ENCODE measurements around the gene IGLON5. TPM values are rescaled to one million over a fixed set of nuclear protein-coding genes. Genes with fewer than 3 reads are reported as not detected.

IGLON5 gene
- total RNA-seq, 1 donor from 2014 or later, result not detected

DNA sequence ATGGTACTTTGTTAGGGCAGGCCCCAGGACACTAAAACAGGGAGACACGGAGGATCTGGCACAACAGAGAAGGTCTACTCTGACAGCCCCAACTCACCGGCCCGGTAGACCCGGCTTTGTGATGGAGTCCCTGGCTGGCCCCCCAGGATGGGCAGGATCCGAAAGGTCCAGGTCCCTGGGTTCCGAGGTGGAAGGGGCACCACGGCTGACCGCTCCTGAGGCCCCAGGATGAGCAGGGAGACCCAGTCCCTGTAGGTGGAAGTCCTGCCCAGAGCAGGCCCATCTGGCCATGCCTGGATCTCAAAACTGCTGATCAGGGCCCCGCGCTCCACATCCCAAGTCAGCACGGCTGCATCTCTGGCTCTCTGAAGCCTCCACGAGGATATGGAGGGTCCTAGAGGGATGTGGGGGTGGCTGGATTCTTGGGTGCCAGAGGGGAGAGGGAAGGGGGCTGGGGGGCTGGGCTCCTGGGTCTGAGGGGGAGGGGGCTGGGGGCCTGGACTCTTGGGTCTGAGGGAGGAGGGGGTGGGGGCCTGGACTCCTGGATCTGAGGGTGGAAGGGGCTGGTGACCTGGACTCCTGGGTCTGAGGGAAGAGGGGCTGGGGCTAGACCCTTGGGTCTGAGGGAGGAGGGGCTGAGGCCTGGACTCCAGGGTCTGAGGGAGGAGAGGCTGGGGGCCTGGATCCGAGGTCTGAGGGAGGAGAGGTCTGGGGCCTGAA lies 25.9 kb downstream of the IGLON5 start:
- Histone ChIP-seq H3K9ac (ENCODE audit: low read depth in 1 of 3, low read length in 3 of 3) (no peak overlapping the region), H3K27me3 (ENCODE audit: control insufficient read depth in 3 of 3, insufficient read depth in 3 of 3, low read length in 3 of 3) (peaks cover 0 to 9% (median 5%) of the 10 kb centered on the region in 3 donors), H3K36me3 (ENCODE audit: control insufficient read depth in 3 of 3, insufficient read depth in 3 of 3, low read length in 3 of 3) (no peaks in the 10 kb centered on the region), H3K9me3 (ENCODE audit: control insufficient read depth in 3 of 3, low read length in 3 of 3) (no peaks in the 10 kb centered on the region), H3K4me1 (ENCODE audit: control insufficient read depth in 3 of 3, insufficient read depth in 3 of 3, low read length in 3 of 3) (peaks cover 7 to 16% (median 8%) of the 10 kb centered on the region in 3 donors), H3K27ac (ENCODE audit: low read depth, low read length) (no peak overlapping the region), H3K4me3 (ENCODE audit: low read length in 3 of 3) (no peak overlapping the region)

- no peak overlapping the region for H3K4me3 ChIP-seq (ENCODE audit: low read length in 3 of 3)
- H3K36me3 ChIP-seq (ENCODE audit: control insufficient read depth in 3 of 3, insufficient read depth in 3 of 3, low read length in 3 of 3), result no peaks in the 10 kb centered on the region
- peaks cover 0 to 9% (median 5%) of the 10 kb centered on the region in 3 donors for H3K27me3 ChIP-seq (ENCODE audit: control insufficient read depth in 3 of 3, insufficient read depth in 3 of 3, low read length in 3 of 3)
- no peaks in the 10 kb centered on the region for H3K9me3 ChIP-seq (ENCODE audit: control insufficient read depth in 3 of 3, low read length in 3 of 3)
- no peak overlapping the region for H3K27ac ChIP-seq (ENCODE audit: low read depth, low read length)
- H3K4me1 ChIP-seq (ENCODE audit: control insufficient read depth in 3 of 3, insufficient read depth in 3 of 3, low read length in 3 of 3), result peaks cover 7 to 16% (median 8%) of the 10 kb centered on the region in 3 donors
- no peak overlapping the region for H3K9ac ChIP-seq (ENCODE audit: low read depth in 1 of 3, low read length in 3 of 3)
These were observed 26.6 kb downstream of the IGLON5 start for GRCh38 chr19:51337861-51338562.

DNA sequence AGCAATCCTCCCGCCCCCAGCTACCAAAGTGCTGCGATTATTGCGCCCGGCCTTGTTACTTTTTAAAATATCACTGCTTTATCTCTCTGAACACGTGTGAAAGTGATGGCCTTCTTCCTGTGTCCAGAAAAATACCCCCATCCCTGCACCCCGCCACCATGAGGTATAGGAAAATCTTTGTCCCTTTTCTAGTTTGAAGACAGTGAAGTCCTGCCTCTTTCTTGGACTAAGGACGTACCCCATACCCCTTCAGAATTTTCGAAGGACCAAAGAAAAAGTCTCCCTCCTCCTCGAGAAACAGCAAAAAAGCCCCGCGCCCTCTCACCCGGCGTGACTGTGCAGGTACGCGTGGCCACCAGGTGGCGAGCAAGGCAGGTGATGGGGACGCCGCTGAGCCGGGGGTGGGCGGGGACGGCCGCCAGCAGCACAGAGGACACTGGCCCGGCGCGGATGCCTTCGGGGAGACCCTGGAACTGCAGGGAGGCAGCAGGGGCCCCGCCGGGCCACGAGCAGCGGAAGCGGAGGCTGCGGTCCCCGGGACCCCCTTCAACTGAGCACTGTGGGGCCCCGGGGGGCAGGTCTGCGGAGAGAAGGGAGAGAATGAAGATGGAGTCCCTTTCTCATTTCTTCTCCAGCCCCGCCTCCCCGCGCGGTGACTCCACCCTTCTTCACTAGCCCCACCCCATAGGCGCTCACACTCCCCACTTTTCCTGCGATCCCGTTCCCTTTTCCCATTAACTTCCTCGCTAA lies 27.3 kb downstream of the IGLON5 start:
- Histone ChIP-seq H3K27ac (ENCODE audit: low read depth, low read length) (no peak overlapping the region), H3K36me3 (ENCODE audit: control insufficient read depth in 3 of 3, insufficient read depth in 3 of 3, low read length in 3 of 3) (no peaks in the 10 kb centered on the region), H3K4me1 (ENCODE audit: control insufficient read depth in 3 of 3, insufficient read depth in 3 of 3, low read length in 3 of 3) (peaks cover 7 to 16% (median 8%) of the 10 kb centered on the region in 3 donors), H3K4me3 (ENCODE audit: low read length in 3 of 3) (peak overlapping the region; percentile 50 to 68 (median 62)), H3K9me3 (ENCODE audit: control insufficient read depth in 3 of 3, low read length in 3 of 3) (no peaks in the 10 kb centered on the region), H3K9ac (ENCODE audit: low read depth in 1 of 3, low read length in 3 of 3) (peak overlapping the region in 1 of 3 donors; percentile 25), H3K27me3 (ENCODE audit: control insufficient read depth in 3 of 3, insufficient read depth in 3 of 3, low read length in 3 of 3) (peaks cover 0 to 9% (median 5%) of the 10 kb centered on the region in 3 donors)

GRCh38 chr19:51339313-51339686 lies 27.9 kb downstream of the IGLON5 start:
- Histone ChIP-seq H3K27ac (ENCODE audit: low read depth, low read length) (no peak overlapping the region), H3K4me1 (ENCODE audit: control insufficient read depth in 3 of 3, insufficient read depth in 3 of 3, low read length in 3 of 3) (peaks cover 7 to 16% (median 8%) of the 10 kb centered on the region in 3 donors), H3K9me3 (ENCODE audit: control insufficient read depth in 3 of 3, low read length in 3 of 3) (no peaks in the 10 kb centered on the region), H3K27me3 (ENCODE audit: control insufficient read depth in 3 of 3, insufficient read depth in 3 of 3, low read length in 3 of 3) (peaks cover 0 to 9% (median 5%) of the 10 kb centered on the region in 3 donors), H3K36me3 (ENCODE audit: control insufficient read depth in 3 of 3, insufficient read depth in 3 of 3, low read length in 3 of 3) (peaks cover 0 to 2% (median 0%) of the 10 kb centered on the region in 3 donors), H3K9ac (ENCODE audit: low read depth in 1 of 3, low read length in 3 of 3) (no peak overlapping the region), H3K4me3 (ENCODE audit: low read length in 3 of 3) (peak overlapping the region; percentile 50 to 68 (median 62))

GRCh38 chr19:51339687-51340656 lies 28.5 kb downstream of the IGLON5 start:
- Histone ChIP-seq H3K27ac (ENCODE audit: low read depth, low read length) (no peak overlapping the region), H3K9ac (ENCODE audit: low read depth in 1 of 3, low read length in 3 of 3) (peak overlapping the region in 2 of 3 donors; percentile 4 to 54), H3K4me3 (ENCODE audit: low read length in 3 of 3) (peak overlapping the region; percentile 51 to 68 (median 62))

DNA sequence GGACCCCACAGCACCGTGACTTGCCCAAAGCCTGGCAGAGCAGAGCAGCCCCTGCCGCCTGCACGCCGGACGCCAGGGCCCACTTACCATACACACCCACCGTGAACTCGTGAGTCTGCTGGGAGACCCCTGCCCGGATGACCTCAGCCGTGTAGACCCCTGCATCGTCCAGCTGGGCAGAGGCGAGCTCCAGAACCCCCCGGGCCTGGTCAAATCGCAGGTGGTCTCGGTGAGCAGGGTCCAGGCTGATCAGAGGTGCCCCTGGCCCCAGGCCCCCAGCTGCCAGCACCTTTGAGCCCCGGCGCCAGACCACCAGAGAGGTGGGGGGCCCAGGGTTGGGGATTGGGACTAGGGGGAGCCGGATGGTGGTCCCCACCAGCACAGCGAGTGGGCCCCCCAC lies 29.6 kb downstream of the IGLON5 start:
- Histone ChIP-seq H3K4me3 (ENCODE audit: low read length in 3 of 3) (no peak overlapping the region), H3K27ac (ENCODE audit: low read depth, low read length) (no peak overlapping the region), H3K9ac (ENCODE audit: low read depth in 1 of 3, low read length in 3 of 3) (no peak overlapping the region), H3K27me3 (ENCODE audit: control insufficient read depth in 3 of 3, insufficient read depth in 3 of 3, low read length in 3 of 3) (peaks cover 0 to 9% (median 5%) of the 10 kb centered on the region in 3 donors), H3K4me1 (ENCODE audit: control insufficient read depth in 3 of 3, insufficient read depth in 3 of 3, low read length in 3 of 3) (peaks cover 7 to 16% (median 8%) of the 10 kb centered on the region in 3 donors), H3K36me3 (ENCODE audit: control insufficient read depth in 3 of 3, insufficient read depth in 3 of 3, low read length in 3 of 3) (peaks cover 10 to 14% (median 11%) of the 10 kb centered on the region in 3 donors), H3K9me3 (ENCODE audit: control insufficient read depth in 3 of 3, low read length in 3 of 3) (no peaks in the 10 kb centered on the region)

More at GRCh38 chr19:51339687-51340656, 28.5 kb downstream of the IGLON5 start:
- Histone ChIP-seq H3K36me3 (ENCODE audit: control insufficient read depth in 3 of 3, insufficient read depth in 3 of 3, low read length in 3 of 3) (peaks cover 1 to 6% (median 4%) of the 10 kb centered on the region in 3 donors), H3K9me3 (ENCODE audit: control insufficient read depth in 3 of 3, low read length in 3 of 3) (no peaks in the 10 kb centered on the region), H3K27me3 (ENCODE audit: control insufficient read depth in 3 of 3, insufficient read depth in 3 of 3, low read length in 3 of 3) (peaks cover 0 to 9% (median 5%) of the 10 kb centered on the region in 3 donors), H3K4me1 (ENCODE audit: control insufficient read depth in 3 of 3, insufficient read depth in 3 of 3, low read length in 3 of 3) (peaks cover 7 to 16% (median 8%) of the 10 kb centered on the region in 3 donors)

DNA sequence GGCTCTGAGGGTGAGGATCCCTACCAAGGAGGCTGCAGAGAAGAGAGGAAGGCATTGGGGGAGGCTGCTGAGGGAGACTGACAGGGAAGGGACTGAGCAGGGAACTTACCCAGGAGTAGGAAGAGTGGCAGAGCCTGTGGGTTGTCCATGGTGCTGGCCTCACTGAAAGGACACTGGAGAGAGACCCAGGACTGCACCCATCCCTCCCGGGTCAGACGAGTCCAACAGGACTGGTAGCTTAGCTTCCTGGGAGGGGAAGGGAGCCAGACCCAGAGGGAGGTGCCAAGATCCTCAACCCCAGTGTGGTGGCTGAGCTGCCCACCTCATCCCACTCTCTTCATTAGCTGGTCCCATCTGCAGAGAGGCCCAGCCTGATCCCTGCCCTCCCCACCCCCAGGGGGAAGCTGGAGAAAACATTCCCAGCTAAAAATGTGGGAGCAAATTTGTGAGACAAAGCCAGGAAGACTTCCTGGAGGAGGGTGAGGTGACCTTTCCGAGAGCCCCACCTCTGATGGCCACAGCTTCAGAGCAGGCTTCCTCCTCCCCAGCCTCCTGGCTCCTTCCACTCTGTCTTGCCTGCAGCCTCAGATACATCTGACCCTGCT lies 30.6 kb downstream of the IGLON5 start, which contains the start of gene VSIG10L:
TSS of gene VSIG10L (minus strand) at position 164 of the 605 bp plus-strand sequence. CDS start at position 149, 15 bp downstream.
- peaks cover 0 to 9% (median 5%) of the 10 kb centered on the region in 3 donors for H3K27me3 ChIP-seq (ENCODE audit: control insufficient read depth in 3 of 3, insufficient read depth in 3 of 3, low read length in 3 of 3)
- peaks cover 20 to 24% (median 20%) of the 10 kb centered on the region in 3 donors for H3K36me3 ChIP-seq (ENCODE audit: control insufficient read depth in 3 of 3, insufficient read depth in 3 of 3, low read length in 3 of 3)
- peaks cover 7 to 16% (median 8%) of the 10 kb centered on the region in 3 donors for H3K4me1 ChIP-seq (ENCODE audit: control insufficient read depth in 3 of 3, insufficient read depth in 3 of 3, low read length in 3 of 3)
- no peak within 1 kb of the TSS for H3K9ac ChIP-seq (ENCODE audit: low read depth in 1 of 3, low read length in 3 of 3)
- no peak within 1 kb of the TSS for H3K27ac ChIP-seq (ENCODE audit: low read depth, low read length)
- H3K9me3 ChIP-seq (ENCODE audit: control insufficient read depth in 3 of 3, low read length in 3 of 3), result no peaks in the 10 kb centered on the region
- H3K4me3 ChIP-seq (ENCODE audit: low read length in 3 of 3), result no peak within 1 kb of the TSS

DNA sequence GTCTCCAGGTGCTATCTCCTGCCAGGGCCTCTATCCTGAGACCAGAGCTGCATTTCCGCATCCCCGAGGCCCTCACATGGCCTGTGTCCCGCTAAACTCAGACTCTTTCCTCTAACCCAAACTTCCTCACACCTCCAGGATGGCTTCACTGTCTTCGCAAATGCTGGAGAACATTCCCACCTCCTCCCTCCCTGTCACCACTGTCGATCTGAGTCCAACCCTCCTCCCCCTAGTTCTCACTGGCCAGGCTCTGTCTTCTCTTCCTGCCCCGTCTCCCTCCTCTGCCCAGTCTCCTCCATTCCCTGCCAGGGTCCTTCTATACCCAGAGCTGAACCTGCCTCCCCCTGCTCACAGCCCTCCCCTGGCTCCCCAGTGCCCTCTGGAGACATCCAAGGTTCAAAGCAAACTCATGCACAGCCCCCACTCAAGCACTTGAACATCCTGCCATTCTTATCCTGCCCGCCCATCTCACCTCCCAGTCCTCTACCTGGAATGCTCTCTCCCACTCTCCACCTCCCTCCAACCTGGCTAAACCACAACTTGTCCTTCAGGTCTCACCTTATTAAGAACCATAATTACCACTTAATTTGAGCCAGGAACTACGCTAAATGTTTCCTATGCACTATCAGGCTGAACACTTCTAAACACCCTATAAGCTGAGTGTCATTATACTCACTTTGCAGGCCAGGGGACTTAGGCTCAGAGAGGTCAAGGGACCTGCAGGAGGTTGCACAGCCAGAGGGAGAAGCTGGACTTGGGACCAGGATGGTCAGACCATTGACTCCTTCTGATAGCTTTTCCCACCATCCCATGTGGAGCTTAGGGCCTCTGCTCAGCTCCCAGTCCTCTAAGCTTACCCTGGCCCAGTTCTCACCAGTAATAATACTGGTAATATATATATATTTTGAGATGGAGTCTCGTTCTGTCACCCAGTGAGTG lies 31.5 kb downstream of the IGLON5 start:
- Histone ChIP-seq H3K36me3 (ENCODE audit: control insufficient read depth in 3 of 3, insufficient read depth in 3 of 3, low read length in 3 of 3) (peaks cover 27 to 28% (median 28%) of the 10 kb centered on the region in 3 donors), H3K4me1 (ENCODE audit: control insufficient read depth in 3 of 3, insufficient read depth in 3 of 3, low read length in 3 of 3) (peaks cover 7 to 16% (median 8%) of the 10 kb centered on the region in 3 donors), H3K9me3 (ENCODE audit: control insufficient read depth in 3 of 3, low read length in 3 of 3) (no peaks in the 10 kb centered on the region), H3K9ac (ENCODE audit: low read depth in 1 of 3, low read length in 3 of 3) (no peak overlapping the region), H3K27ac (ENCODE audit: low read depth, low read length) (no peak overlapping the region), H3K4me3 (ENCODE audit: low read length in 3 of 3) (no peak overlapping the region), H3K27me3 (ENCODE audit: control insufficient read depth in 3 of 3, insufficient read depth in 3 of 3, low read length in 3 of 3) (peaks cover 0 to 9% (median 5%) of the 10 kb centered on the region in 3 donors)

Data from skeletal muscle tissue (tissue), 4 donors.